IPS-18a (cell line): Measurements from ENCODE around the gene XRCC5.

Experiments
- H3K27ac ChIP-seq: one replicate; pipeline ENCODE4 v1.5.1; 2013; ENCODE audit warnings: low read length
- H3K27me3 ChIP-seq: one replicate; pipeline ENCODE4 v1.6.1; 2013; ENCODE audit warnings: mild to moderate bottlenecking, low read length; ENCODE audit not compliant: control insufficient read depth, insufficient read depth
- H3K36me3 ChIP-seq: one replicate; pipeline ENCODE4 v1.6.1; 2013; ENCODE audit warnings: low read depth, low read length; ENCODE audit not compliant: control insufficient read depth
- H3K4me1 ChIP-seq: one replicate; pipeline ENCODE4 v1.6.1; 2013; ENCODE audit warnings: low read depth, low read length; ENCODE audit not compliant: control insufficient read depth
- H3K4me3 ChIP-seq: one replicate; pipeline ENCODE4 v1.5.1; 2013; ENCODE audit warnings: low read length
- H3K9ac ChIP-seq: one replicate; pipeline ENCODE4 v1.6.1; 2013; ENCODE audit warnings: mild to moderate bottlenecking, low read length, moderate library complexity
- H3K9me3 ChIP-seq: one replicate; pipeline ENCODE4 v1.6.1; 2013; ENCODE audit warnings: low read depth, low read length; ENCODE audit not compliant: control insufficient read depth

Gene XRCC5

GRCh38 chr2:216188559-216188850 is 79.4 kb downstream of the XRCC5 start:
- peaks cover 48% of the 10 kb centered on the region for H3K36me3 ChIP-seq
- no peaks in the 10 kb centered on the region for H3K27me3 ChIP-seq
- no peak overlapping the region for H3K4me3 ChIP-seq
- peaks cover 25% of the 10 kb centered on the region for H3K4me1 ChIP-seq
- H3K27ac ChIP-seq, result no peak overlapping the region
- H3K9me3 ChIP-seq, result no peaks in the 10 kb centered on the region
- H3K9ac ChIP-seq, result no peak overlapping the region

GRCh38 chr2:216188956-216189355 is 79.8 kb downstream of the XRCC5 start:
- peaks cover 49% of the 10 kb centered on the region for H3K36me3 ChIP-seq
- H3K27me3 ChIP-seq, result no peaks in the 10 kb centered on the region
- H3K9ac ChIP-seq, result no peak overlapping the region
- no peak overlapping the region for H3K4me3 ChIP-seq
- no peaks in the 10 kb centered on the region for H3K9me3 ChIP-seq
- H3K27ac ChIP-seq, result no peak overlapping the region
- H3K4me1 ChIP-seq, result peaks cover 23% of the 10 kb centered on the region

- no peaks in the 10 kb centered on the region for H3K9me3 ChIP-seq
- peaks cover 53% of the 10 kb centered on the region for H3K36me3 ChIP-seq
- no peak overlapping the region for H3K9ac ChIP-seq
- H3K4me1 ChIP-seq, result peaks cover 23% of the 10 kb centered on the region
- no peak overlapping the region for H3K27ac ChIP-seq
- no peak overlapping the region for H3K4me3 ChIP-seq
- H3K27me3 ChIP-seq, result no peaks in the 10 kb centered on the region
Measured at GRCh38 chr2:216189410-216189809, 80.3 kb downstream of the XRCC5 start.

GRCh38 chr2:216192181-216192580 is 83.0 kb downstream of the XRCC5 start:
- H3K4me3 ChIP-seq, result no peak overlapping the region
- H3K9ac ChIP-seq, result no peak overlapping the region
- H3K27ac ChIP-seq, result no peak overlapping the region
- H3K27me3 ChIP-seq, result no peaks in the 10 kb centered on the region
- peaks cover 30% of the 10 kb centered on the region for H3K4me1 ChIP-seq
- no peaks in the 10 kb centered on the region for H3K9me3 ChIP-seq
- peaks cover 72% of the 10 kb centered on the region for H3K36me3 ChIP-seq

- no peaks in the 10 kb centered on the region for H3K9me3 ChIP-seq
- no peak overlapping the region for H3K27ac ChIP-seq
- H3K4me3 ChIP-seq, result no peak overlapping the region
- H3K4me1 ChIP-seq, result peaks cover 24% of the 10 kb centered on the region
- H3K36me3 ChIP-seq, result peaks cover 79% of the 10 kb centered on the region
- no peaks in the 10 kb centered on the region for H3K27me3 ChIP-seq
- no peak overlapping the region for H3K9ac ChIP-seq
Measured at GRCh38 chr2:216192931-216193330, 83.8 kb downstream of the XRCC5 start.

GRCh38 chr2:216194013-216194412 is 84.9 kb downstream of the XRCC5 start:
- no peaks in the 10 kb centered on the region for H3K27me3 ChIP-seq
- H3K36me3 ChIP-seq, result peaks cover 83% of the 10 kb centered on the region
- no peak overlapping the region for H3K27ac ChIP-seq
- peaks cover 20% of the 10 kb centered on the region for H3K4me1 ChIP-seq
- no peak overlapping the region for H3K4me3 ChIP-seq
- no peak overlapping the region for H3K9ac ChIP-seq
- H3K9me3 ChIP-seq, result no peaks in the 10 kb centered on the region

- Histone ChIP-seq H3K27me3 (no peaks in the 10 kb centered on the region), H3K4me3 (no peak overlapping the region), H3K27ac (no peak overlapping the region), H3K36me3 (peaks cover 87% of the 10 kb centered on the region), H3K9ac (no peak overlapping the region), H3K4me1 (peaks cover 20% of the 10 kb centered on the region), H3K9me3 (no peaks in the 10 kb centered on the region)
Measured at GRCh38 chr2:216194561-216194960, 85.4 kb downstream of the XRCC5 start.

GRCh38 chr2:216195565-216196029 is 86.4 kb downstream of the XRCC5 start:
- no peak overlapping the region for H3K9ac ChIP-seq
- H3K36me3 ChIP-seq, result peaks cover 87% of the 10 kb centered on the region
- no peaks in the 10 kb centered on the region for H3K27me3 ChIP-seq
- no peak overlapping the region for H3K27ac ChIP-seq
- H3K4me1 ChIP-seq, result peaks cover 20% of the 10 kb centered on the region
- H3K4me3 ChIP-seq, result no peak overlapping the region
- H3K9me3 ChIP-seq, result no peaks in the 10 kb centered on the region

- H3K27me3 ChIP-seq, result no peaks in the 10 kb centered on the region
- no peaks in the 10 kb centered on the region for H3K9me3 ChIP-seq
- peaks cover 2% of the 10 kb centered on the region for H3K4me1 ChIP-seq
- H3K4me3 ChIP-seq, result no peak overlapping the region
- H3K9ac ChIP-seq, result no peak overlapping the region
- peaks cover 97% of the 10 kb centered on the region for H3K36me3 ChIP-seq
- no peak overlapping the region for H3K27ac ChIP-seq
Measured at GRCh38 chr2:216201692-216202306, 92.7 kb downstream of the XRCC5 start.

GRCh38 chr2:216202626-216203250 is 93.6 kb downstream of the XRCC5 start:
- peaks cover 97% of the 10 kb centered on the region for H3K36me3 ChIP-seq
- H3K4me3 ChIP-seq, result no peak overlapping the region
- H3K9ac ChIP-seq, result no peak overlapping the region
- H3K4me1 ChIP-seq, result no peaks in the 10 kb centered on the region
- no peaks in the 10 kb centered on the region for H3K27me3 ChIP-seq
- H3K9me3 ChIP-seq, result no peaks in the 10 kb centered on the region
- H3K27ac ChIP-seq, result no peak overlapping the region

- no peak overlapping the region for H3K27ac ChIP-seq
- no peaks in the 10 kb centered on the region for H3K9me3 ChIP-seq
- no peak overlapping the region for H3K4me3 ChIP-seq
- H3K27me3 ChIP-seq, result no peaks in the 10 kb centered on the region
- H3K4me1 ChIP-seq, result no peaks in the 10 kb centered on the region
- peaks cover 76% of the 10 kb centered on the region for H3K36me3 ChIP-seq
- H3K9ac ChIP-seq, result no peak overlapping the region
Measured at GRCh38 chr2:216205486-216205885, 96.3 kb downstream of the XRCC5 start.

- no peaks in the 10 kb centered on the region for H3K4me1 ChIP-seq
- H3K4me3 ChIP-seq, result no peak overlapping the region
- no peaks in the 10 kb centered on the region for H3K9me3 ChIP-seq
- H3K27ac ChIP-seq, result no peak overlapping the region
- H3K9ac ChIP-seq, result no peak overlapping the region
- H3K27me3 ChIP-seq, result no peaks in the 10 kb centered on the region
- peaks cover 70% of the 10 kb centered on the region for H3K36me3 ChIP-seq
Measured at GRCh38 chr2:216206041-216206703, 97.0 kb downstream of the XRCC5 start.
